Measurements from ENCODE around the gene ARHGEF12.

- no peak for TF ChIP-seq EZH2phosphoT487 (conservative IDR thresholded peaks at IDR 0.05; ENCODE audit: low read length)
- no peak for TF ChIP-seq CTCF (IDR thresholded peaks at IDR 0.05; ENCODE audit: insufficient read depth, low read length, poor library complexity, severe bottlenecking)
Measured at GRCh38 chr11:120354068-120354467, 17.9 kb downstream of the ARHGEF12 start.
